Right lobe of liver (tissue), 6 donors: ENCODE measurements around the gene KLHL24. TPM values are rescaled to one million over a fixed set of nuclear protein-coding genes. Genes with fewer than 3 reads are reported as not detected.

Experiments used
- ATAC-seq, 4 donors: fragments of 200-7000 bp; cut with Tn5 transposase; one replicate each; pipeline ENCODE4 v1.9.1; 2020; ENCODE audit warnings: mild to moderate bottlenecking in 4 of 4, moderate library complexity in 4 of 4
- DNase-seq, 3 donors: peaks; one replicate each; pipeline ENCODE4 v3.0.0-alpha.2; 2020
- H3K27ac ChIP-seq, 3 donors: fragments of 200-600 bp; one replicate each; pipeline ENCODE4 v1.8.0; 2022
- H3K27me3 ChIP-seq, 2 donors: fragments of 200-600 bp; one replicate each; pipeline ENCODE4 v1.8.0; 2022
- H3K36me3 ChIP-seq, 4 donors: fragments of 200-600 bp; sonication (generic) in 1 of 4; one replicate each; pipeline versions ENCODE4 v1.5.1 to v1.8.0; 2017 to 2022; ENCODE audit warnings: control low read depth in 1 of 4
- H3K4me1 ChIP-seq, 4 donors: fragments of 200-600 bp; sonication (generic) in 1 of 4; one replicate each; pipeline versions ENCODE4 v1.5.1 to v1.8.0; 2017 to 2022; ENCODE audit warnings: control low read depth in 1 of 4
- H3K4me3 ChIP-seq, 3 donors: fragments of 200-600 bp; one replicate each; pipeline ENCODE4 v1.8.0; 2022
- H3K9me3 ChIP-seq, 4 donors: fragments of 200-600 bp; sonication (generic) in 1 of 4; one replicate each; pipeline versions ENCODE4 v1.5.1 to v1.8.0; 2017 to 2022; ENCODE audit warnings: control low read depth in 1 of 4
- POLR2A ChIP-seq: fragments of 450-650 bp; IDR thresholded peaks from one replicate; pipeline ENCODE4 v1.6.1; 2017; ENCODE audit warnings: antibody characterized with exemption, mild to moderate bottlenecking
- WGBS: methylation state at CpG from one replicate; pipeline ENCODE4 v1.1.6; 2018; ENCODE audit warnings: low coverage, low lambda C conversion rate; ENCODE audit not compliant: insufficient coverage; ENCODE audit errors: missing lambda C conversion rate; 5-methylcytosine and 5-hydroxymethylcytosine counted together
- intact Hi-C, 2 donors: fragments of 100-400 bp; cut with DNase I; formaldehyde crosslinking; loops; one replicate each; pipeline versions ENCODE4 v1.11.2 to v1.14.1; 2022
- total RNA-seq, 6 experiments: library from RNA; depleted of rRNA in 2 of 6; stranded (reverse); fragments of >200 nt in 2 of 6; fragmentation: NEBNext Ultra II Directional in 3 of 6; extraction: Animal tissue kit (Norgen Biotek cat#: 25700) in 3 of 6; gene quantifications; one replicate each; pipeline versions ENCODE4 v1.1.0 to v1.2.4, GENCODE V29; 2016 to 2023
- TF ChIP-seq, protein P1 (sequence below), 4 donors: fragments of 200-600 bp in 3 of 4; fragments of 450-650 bp in 1 of 4; IDR thresholded peaks; one replicate each; pipeline versions ENCODE4 v1.5.1 to v1.8.0; 2016 to 2022; ENCODE audit warnings: antibody characterized with exemption in 4 of 4, mild to moderate bottlenecking in 2 of 4
- donor health status: DM: no; HTN: yes; CAD: no.
- donor health status: DM: no; HTN: no; CAD: no.
- donor health status: DM: no; HTN: no; CAD: no.
- donor health status: DM: no; HTN: yes; CAD: no.
- donor health status: DM: no; HTN: yes; CAD: no.

Gene KLHL24
- total RNA-seq, 6 experiments from 2014 or later = 26.3 to 43.9 (median 32.0) TPM

DNA sequence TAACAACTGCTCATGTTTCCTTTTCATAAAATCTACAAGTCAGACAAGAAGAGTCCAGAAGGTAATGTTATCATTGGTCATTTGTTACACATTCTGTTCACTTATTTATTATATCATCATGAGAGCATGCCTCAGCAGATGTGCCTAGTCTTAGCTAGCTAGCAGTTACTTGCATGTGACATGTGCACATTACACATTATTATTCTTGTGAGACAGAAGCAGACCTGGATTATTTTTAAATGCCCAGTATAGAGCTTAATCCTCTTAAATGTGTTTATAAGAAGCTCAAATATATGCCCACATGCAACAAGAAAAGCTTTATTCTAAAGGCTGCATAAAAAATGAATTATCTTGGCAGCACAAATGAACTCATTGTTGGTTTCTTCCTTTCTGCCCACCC, 74.8 kb downstream of the KLHL24 start:
- Histone ChIP-seq H3K27ac (no peak overlapping the region), H3K9me3 (no peaks in the 10 kb centered on the region), H3K4me1 (no peaks in the 10 kb centered on the region), H3K27me3 (no peaks in the 10 kb centered on the region), H3K4me3 (no peak overlapping the region), H3K36me3 (no peaks in the 10 kb centered on the region)
- DNase-seq (no peak), ATAC-seq (no peak)
- intact Hi-C loops = no loop called here
- TF ChIP-seq, protein P1, sequence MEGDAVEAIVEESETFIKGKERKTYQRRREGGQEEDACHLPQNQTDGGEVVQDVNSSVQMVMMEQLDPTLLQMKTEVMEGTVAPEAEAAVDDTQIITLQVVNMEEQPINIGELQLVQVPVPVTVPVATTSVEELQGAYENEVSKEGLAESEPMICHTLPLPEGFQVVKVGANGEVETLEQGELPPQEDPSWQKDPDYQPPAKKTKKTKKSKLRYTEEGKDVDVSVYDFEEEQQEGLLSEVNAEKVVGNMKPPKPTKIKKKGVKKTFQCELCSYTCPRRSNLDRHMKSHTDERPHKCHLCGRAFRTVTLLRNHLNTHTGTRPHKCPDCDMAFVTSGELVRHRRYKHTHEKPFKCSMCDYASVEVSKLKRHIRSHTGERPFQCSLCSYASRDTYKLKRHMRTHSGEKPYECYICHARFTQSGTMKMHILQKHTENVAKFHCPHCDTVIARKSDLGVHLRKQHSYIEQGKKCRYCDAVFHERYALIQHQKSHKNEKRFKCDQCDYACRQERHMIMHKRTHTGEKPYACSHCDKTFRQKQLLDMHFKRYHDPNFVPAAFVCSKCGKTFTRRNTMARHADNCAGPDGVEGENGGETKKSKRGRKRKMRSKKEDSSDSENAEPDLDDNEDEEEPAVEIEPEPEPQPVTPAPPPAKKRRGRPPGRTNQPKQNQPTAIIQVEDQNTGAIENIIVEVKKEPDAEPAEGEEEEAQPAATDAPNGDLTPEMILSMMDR (IDR thresholded peaks at IDR 0.05) = no peak
- TF ChIP-seq POLR2A = no peak

DNA sequence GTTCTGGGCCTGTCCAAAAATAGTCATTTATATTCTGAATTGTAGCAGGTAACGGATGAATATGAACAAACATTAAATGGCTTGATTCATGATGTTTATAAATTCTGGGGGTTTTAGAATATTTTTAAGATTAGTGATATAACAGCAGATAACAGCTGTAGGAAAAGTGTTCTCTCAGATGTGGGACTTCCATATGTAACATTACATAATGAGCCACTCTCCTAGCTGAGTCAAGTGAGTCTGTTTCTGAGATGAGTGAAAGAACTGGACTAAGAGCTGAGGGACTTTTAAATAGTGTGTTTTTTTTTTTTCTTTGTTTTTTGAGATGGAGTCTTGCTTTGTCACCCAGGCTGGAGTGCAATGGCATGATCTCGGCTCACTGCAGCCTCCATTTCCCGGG, 76.1 kb downstream of the KLHL24 start:
- intact Hi-C loops = no loop called here
- no peak overlapping the region for H3K4me3 ChIP-seq
- ATAC-seq (no peak), DNase-seq (no peak)
- H3K9me3 ChIP-seq = no peaks in the 10 kb centered on the region
- H3K36me3 ChIP-seq = peaks cover 0 to 3% (median 0%) of the 10 kb centered on the region in 4 donors
- no peaks in the 10 kb centered on the region for H3K27me3 ChIP-seq
- no peak for TF ChIP-seq POLR2A
- TF ChIP-seq, protein P1 (IDR thresholded peaks at IDR 0.05) = no peak
- no peaks in the 10 kb centered on the region for H3K4me1 ChIP-seq
- H3K27ac ChIP-seq = no peak overlapping the region
- 90% methylated on average over 3 of the region's 3 CpGs for WGBS

DNA sequence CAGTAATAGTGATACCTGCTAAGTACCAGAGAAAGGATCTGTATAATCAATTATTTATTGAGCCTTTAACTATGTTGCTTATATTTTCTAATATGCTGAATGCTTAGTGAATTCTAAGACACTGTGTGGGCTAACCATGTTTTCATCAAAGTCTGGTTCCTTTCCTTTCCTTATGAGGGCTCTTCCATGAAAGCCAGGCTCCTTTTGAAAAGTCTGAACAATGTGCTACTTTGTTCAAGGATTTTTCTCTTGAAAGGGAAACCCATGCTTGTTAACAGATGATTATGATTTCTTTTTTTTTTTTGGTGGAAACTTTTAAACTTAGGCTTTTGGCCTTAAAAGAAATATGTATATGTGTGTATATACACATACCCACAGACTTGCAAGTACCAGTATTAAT, 79.2 kb downstream of the KLHL24 start:
- Histone ChIP-seq H3K9me3 (no peaks in the 10 kb centered on the region), H3K27ac (no peak overlapping the region), H3K4me1 (no peaks in the 10 kb centered on the region), H3K4me3 (no peak overlapping the region), H3K36me3 (peaks cover 0 to 15% (median 2%) of the 10 kb centered on the region in 4 donors), H3K27me3 (no peaks in the 10 kb centered on the region)
- DNase-seq (no peak), ATAC-seq (no peak)
- intact Hi-C loops = no loop called here
- no peak for TF ChIP-seq POLR2A
- TF ChIP-seq, protein P1 (IDR thresholded peaks at IDR 0.05) = no peak

DNA sequence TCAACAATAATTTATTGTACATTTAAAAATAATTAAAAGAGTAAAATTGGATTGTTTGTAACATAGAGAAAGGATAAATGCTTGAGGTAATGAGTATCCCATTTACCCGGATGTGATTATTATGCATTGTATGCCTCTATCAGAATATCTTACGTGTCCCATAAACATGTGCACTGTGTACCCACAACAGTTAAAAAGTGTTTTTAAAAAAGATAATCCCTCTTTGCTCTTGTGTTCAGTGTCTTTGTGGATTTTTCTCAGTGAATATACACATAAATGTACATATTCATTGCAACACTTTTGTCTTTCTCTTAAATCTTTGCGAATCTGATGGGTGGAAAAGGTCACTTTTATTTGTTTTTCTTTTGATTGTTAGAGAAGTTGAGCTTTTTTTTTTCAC, 82.6 kb downstream of the KLHL24 start:
- H3K27ac ChIP-seq = no peak overlapping the region
- no peak overlapping the region for H3K4me3 ChIP-seq
- peaks cover 0 to 24% (median 2%) of the 10 kb centered on the region in 4 donors for H3K36me3 ChIP-seq
- no peaks in the 10 kb centered on the region for H3K27me3 ChIP-seq
- H3K4me1 ChIP-seq = no peaks in the 10 kb centered on the region
- intact Hi-C loops = no loop called here
- DNase-seq (no peak), ATAC-seq (no peak)
- WGBS = 97% methylated on average over 3 of the region's 3 CpGs
- H3K9me3 ChIP-seq = no peaks in the 10 kb centered on the region
- no peak for TF ChIP-seq POLR2A
- TF ChIP-seq, protein P1 (IDR thresholded peaks at IDR 0.05) = no peak

DNA sequence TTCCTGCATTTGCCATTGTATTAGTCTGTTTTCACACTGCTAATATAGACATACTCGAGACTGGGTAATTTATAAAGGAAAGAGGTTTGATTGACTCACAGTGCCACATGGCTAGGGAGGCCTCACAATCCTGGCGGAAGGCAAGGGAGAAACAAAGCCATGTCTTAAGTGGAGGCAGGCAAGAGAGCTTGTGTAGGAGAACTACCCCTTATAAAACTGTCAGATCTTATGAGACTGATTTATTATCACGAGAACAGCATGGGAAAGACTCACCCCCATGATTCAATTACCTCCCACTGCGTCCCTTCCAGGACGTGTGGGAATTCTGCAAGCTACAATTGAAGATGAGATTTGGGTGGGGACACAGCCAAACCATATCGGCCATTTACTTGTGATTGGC, 90.0 kb downstream of the KLHL24 start:
- WGBS = 99% methylated on average over 6 of the region's 6 CpGs
- Histone ChIP-seq H3K9me3 (no peaks in the 10 kb centered on the region), H3K27ac (no peak overlapping the region), H3K4me1 (no peaks in the 10 kb centered on the region), H3K4me3 (no peak overlapping the region), H3K36me3 (peaks cover 0 to 23% (median 0%) of the 10 kb centered on the region in 4 donors), H3K27me3 (no peaks in the 10 kb centered on the region)
- DNase-seq = no peak
- no peak for ATAC-seq
- TF ChIP-seq, protein P1 (IDR thresholded peaks at IDR 0.05) = no peak
- no peak for TF ChIP-seq POLR2A
- intact Hi-C loops = no loop called here
